ENCODE results near the gene CALHM5. TPM values are rescaled to one million over a fixed set of nuclear protein-coding genes. Genes with fewer than 3 reads are reported as not detected.
"Not testable (repeated sequence)": the region's sequence is repeated elsewhere in the genome, so short reads cannot be mapped to it uniquely, and the experiment has no call there.

The CALHM5 gene, protein sequence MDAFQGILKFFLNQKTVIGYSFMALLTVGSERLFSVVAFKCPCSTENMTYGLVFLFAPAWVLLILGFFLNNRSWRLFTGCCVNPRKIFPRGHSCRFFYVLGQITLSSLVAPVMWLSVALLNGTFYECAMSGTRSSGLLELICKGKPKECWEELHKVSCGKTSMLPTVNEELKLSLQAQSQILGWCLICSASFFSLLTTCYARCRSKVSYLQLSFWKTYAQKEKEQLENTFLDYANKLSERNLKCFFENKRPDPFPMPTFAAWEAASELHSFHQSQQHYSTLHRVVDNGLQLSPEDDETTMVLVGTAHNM
- 1.8 TPM for total RNA-seq

DNA sequence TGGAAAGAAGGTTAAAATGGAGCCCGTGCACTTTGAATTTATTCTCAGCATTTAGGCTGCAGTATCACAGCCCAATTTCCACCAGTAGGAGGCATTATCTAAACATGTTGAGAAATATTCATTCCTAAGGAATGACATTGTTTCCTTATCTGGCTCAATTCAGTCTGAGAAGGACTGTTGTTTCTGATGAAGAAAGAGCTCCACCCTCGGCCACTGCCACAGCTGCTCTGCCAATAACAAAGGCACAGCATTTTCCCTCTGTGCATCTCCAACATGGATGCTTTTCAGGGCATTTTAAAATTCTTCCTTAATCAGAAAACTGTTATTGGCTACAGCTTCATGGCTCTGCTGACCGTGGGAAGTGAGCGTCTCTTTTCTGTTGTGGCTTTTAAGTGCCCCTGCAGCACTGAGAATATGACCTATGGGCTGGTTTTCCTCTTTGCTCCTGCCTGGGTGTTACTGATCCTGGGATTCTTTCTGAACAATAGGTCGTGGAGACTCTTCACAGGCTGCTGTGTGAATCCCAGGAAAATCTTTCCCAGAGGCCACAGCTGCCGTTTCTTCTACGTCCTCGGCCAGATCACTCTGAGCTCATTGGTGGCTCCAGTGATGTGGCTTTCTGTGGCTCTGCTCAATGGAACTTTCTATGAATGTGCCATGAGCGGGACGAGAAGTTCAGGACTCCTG is at the start of gene CALHM5:
Gene CALHM5, plus strand, starts transcription at position 216 of the 687 bp plus-strand sequence. Its CDS starts 58 bp downstream, at position 274.
- DNase-seq (ENCODE audit: low spot score) = peak; percentile 18

DNA sequence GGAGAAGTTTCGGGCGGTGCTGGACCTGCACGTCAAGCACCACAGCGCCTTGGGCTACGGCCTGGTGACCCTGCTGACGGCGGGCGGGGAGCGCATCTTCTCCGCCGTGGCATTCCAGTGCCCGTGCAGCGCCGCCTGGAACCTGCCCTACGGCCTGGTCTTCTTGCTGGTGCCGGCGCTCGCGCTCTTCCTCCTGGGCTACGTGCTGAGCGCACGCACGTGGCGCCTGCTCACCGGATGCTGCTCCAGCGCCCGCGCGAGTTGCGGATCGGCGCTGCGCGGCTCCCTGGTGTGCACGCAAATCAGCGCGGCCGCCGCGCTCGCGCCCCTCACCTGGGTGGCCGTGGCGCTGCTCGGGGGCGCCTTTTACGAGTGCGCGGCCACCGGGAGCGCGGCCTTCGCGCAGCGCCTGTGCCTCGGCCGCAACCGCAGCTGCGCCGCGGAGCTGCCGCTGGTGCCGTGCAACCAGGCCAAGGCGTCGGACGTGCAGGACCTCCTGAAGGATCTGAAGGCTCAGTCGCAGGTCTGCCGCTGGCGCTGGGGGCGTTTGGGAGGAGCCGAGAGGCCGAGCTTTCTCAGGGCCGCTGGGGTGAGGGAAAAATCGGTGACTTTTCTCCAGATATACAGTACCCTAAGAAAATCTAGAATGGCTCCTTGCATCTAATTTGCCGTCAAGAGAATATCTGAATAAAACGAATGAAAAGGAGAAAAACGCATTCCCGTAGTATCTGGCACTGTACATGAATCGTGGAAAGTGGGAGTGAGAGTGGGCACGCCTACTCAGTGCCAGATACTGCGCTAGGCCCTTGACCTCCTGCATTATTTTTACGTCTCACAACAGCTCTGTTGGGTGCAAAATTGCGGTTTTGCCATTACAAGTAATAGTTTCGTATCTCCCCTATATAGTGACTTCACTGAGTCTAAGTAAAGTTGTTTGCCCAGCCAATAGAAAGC is 49.2 kb upstream of the CALHM5 start:
- no peak for DNase-seq (ENCODE audit: low spot score)

DNA sequence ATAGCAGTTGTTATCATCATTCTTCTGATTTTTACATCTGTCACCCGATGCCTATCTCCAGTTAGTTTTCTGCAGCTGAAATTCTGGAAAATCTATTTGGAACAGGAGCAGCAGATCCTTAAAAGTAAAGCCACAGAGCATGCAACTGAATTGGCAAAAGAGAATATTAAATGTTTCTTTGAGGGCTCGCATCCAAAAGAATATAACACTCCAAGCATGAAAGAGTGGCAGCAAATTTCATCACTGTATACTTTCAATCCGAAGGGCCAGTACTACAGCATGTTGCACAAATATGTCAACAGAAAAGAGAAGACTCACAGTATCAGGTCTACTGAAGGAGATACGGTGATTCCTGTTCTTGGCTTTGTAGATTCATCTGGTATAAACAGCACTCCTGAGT is 48.1 kb upstream of the CALHM5 start:
- no peak for DNase-seq (ENCODE audit: low spot score)

DNA sequence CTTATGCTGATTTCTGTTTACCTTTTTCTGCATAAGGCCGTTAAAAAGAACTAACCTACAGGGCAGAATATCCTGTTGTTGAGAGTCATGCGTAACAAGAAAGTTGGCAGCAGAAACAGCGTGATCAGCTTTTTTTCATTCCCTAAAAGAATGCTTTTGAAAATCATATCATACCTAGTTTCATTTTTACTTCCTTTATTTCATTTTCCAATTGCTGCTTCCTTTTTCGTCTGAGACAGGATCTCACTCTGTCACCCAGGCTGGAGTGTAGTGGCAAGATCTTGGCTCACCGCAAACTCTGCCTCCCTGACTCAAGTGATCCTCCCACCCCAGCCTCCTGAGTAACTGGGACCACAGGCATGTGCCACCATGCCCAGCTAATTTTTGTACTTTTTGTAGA is 46.2 kb upstream of the CALHM5 start:
- no peak for DNase-seq (ENCODE audit: low spot score)

GRCh38 chr6:116467096-116467495 is 44.3 kb upstream of the CALHM5 start:
- no peak for DNase-seq (ENCODE audit: low spot score)

DNA sequence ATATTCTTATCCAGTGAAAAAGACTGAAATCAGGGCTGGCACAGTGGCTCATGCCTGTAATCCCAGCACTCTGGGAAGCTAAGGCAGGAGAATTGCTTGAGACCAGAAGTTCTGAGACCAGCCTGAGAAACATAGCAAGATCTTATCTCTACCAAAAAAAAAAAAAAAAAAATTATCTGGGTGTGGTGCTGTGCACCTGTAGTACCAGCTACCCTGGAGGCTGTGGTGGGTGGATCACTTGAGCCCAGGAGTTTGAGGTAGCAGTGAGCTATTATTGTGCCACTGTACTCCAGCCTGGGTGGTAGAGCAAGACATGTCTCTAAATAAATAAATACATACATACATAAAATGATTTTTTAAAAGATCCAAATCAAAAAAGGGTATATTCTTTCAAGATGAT is 43.9 kb upstream of the CALHM5 start:
- no peak for DNase-seq (ENCODE audit: low spot score)

GRCh38 chr6:116468293-116468692 is 43.1 kb upstream of the CALHM5 start:
- DNase-seq (ENCODE audit: low spot score) = no peak

- no peak for DNase-seq (ENCODE audit: low spot score)
Measured at GRCh38 chr6:116471531-116471930, 39.9 kb upstream of the CALHM5 start.

- DNase-seq (ENCODE audit: low spot score) = no peak
Measured at GRCh38 chr6:116472706-116473105, 38.7 kb upstream of the CALHM5 start.

DNA sequence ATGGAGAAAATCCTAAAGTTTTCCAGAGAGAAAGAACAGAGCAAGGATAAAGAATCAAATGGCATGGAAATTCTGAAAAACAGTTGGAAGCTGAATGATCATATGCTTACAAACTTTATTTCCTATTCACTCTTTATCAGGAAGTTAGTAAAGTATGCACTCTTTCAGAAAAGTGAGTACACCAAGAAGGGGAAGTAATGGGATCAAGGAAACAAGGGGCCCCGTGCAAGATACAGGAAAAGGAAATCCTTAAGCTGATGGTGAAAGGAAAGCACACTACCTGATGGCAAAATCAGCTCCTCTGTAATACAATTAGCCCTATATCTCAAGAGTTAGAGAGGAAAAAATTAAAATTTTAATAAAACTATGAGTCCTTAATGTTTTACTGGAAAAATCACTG is 36.3 kb upstream of the CALHM5 start:
- DNase-seq (ENCODE audit: low spot score) = no peak

- DNase-seq (ENCODE audit: low spot score) = no peak
Measured at GRCh38 chr6:116476002-116476678, 35.3 kb upstream of the CALHM5 start.

- DNase-seq (ENCODE audit: low spot score) = no peak
Measured at GRCh38 chr6:116482780-116483179, 28.7 kb upstream of the CALHM5 start.

DNA sequence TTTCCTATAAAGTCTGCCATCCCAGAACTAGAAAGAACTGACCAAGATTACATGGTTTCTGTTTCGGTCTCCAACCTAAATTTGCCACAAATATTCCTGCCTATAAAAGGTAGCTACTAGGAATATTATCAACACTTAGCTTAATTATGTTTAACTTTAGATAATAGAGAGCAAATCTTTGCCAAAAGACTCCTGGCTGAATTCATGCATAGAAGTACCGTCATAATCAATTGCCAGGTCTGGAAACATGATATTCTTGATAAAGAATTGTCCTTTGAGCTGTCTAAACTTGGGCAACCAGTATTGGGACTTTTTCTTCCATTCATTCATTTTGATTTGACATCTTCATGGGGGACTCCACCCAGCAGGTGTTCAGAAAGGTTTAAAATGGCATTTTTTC is 27.8 kb upstream of the CALHM5 start:
- DNase-seq (ENCODE audit: low spot score) = no peak

DNA sequence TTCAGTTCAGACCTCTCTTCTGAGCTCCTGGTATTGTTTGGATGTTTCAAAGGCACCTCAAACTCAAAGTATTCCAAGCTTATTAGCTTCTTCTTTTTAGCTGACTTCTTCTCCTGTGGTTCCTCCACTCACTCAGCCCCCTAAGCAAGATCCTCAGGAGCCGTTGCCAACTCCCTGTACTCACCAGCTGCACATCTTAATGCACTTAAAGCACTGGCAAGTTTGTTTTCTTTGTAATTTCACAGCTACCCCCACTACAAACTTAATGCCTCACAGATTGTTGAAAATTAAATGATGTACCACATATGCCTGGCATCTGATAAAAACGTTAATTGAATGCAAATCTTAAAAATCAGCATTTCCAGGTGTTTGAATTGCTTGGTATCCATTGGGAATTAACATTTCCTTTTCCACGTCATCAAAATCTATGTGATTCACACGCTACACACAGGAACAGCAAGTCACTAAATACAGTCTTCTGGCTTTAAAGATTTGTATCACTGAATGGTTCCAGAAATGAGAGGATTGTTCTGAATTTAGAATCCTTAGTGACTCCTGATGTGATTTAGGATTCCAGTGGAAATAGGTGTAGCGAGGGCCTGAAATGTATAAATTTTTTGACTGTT is 25.8 kb upstream of the CALHM5 start:
- no peak for DNase-seq (ENCODE audit: low spot score)

DNA sequence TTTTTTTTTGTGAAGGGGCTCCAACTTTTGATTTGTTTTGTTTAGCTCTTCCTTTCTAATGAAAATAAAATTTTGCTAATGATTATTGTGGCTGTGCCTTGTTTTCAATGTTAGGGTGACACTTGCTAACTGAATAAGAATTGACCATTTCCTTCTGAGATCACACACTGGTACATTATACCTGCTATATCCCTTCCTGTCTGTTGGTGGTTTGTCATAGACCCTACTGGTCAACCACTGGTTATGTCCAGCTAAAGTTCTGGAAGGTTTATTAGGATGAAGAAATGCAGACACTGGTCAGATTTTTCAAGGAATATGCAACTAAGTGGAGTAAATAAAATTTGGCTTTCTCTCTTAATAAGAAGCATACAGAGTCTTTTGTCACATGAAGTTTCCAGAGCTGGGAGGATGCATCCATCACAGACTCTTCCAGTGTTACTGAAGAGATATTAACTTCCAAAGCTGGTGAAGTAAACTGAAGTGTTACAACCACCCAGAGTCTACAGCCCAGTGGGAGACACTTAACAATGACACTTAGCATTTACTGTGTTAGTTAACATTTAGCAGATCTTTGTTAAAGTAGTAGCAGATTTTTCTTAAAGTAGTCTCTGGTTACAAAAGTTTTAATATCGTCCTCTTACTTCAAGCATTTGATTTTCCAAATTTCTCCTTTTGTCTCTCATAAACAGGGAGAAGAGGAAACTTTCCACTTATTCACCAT is 19.7 kb upstream of the CALHM5 start:
- no peak for DNase-seq (ENCODE audit: low spot score)

- DNase-seq (ENCODE audit: low spot score) = no peak
Measured at GRCh38 chr6:116492331-116493067, 18.9 kb upstream of the CALHM5 start.

DNA sequence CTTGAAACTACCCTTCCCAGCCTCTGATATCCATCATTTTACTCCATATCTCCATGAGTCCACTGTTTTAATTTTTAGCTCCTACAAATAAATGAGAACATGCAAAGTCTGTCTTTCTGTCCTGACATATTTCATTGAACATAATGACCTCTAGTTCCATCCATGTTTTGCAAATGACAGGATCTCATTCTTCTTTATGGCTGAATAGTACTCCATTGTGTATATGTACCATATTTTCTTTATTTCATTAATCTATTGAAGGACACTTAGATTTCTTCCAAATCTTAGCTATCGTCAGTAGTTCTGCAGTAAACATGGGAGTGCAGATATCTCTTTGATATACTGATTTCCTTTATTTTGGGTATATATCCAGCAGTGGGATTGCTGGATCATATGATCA is 16.3 kb upstream of the CALHM5 start:
- not testable (repeated sequence) for DNase-seq (ENCODE audit: low spot score)

- DNase-seq (ENCODE audit: low spot score) = no peak
Measured at GRCh38 chr6:116497113-116497676, 14.2 kb upstream of the CALHM5 start.

DNA sequence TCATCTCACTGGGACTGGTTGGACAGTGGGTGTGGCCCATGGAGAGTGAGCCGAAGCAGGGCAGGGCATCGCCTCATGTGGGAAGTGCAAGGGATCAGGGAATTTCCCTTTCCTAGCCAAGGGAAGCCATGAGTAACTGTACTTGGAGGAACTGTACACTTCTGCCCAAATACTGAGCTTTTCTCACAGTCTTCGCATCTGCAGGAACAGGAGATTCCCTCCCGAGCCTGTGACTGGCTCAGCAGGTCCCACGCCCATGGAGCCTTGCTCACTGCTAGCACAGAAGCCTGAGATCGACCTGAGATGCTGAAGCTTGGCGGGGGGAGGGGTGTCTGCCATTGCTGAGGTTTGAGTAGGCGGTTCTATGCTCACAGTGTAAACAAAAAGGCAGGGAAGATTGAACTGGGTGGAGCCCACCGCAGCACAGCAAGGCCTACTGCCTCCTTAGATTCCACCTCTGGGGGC is 10.4 kb upstream of the CALHM5 start:
- DNase-seq (ENCODE audit: low spot score) = peak; percentile 38

Data from mucosa of gallbladder (tissue), 1 donor.